ENCODE measurements around the gene ATAT1.

GRCh38 chr6:30615958-30616810, 10.5 kb upstream of the ATAT1 start:
- TF ChIP-seq CTCF (IDR thresholded peaks at IDR 0.05) (no peak), POLR2AphosphoS5 (IDR thresholded peaks at IDR 0.05) (peak in 1 of 3 donors; percentile 57), POLR2A (IDR thresholded peaks at IDR 0.05) (peak in 1 of 2 donors; percentile 4)

Data from suprapubic skin (tissue), 4 donors.